Measurements from ENCODE around the gene SLC25A10. TPM values are rescaled to one million over a fixed set of nuclear protein-coding genes. Genes with fewer than 3 reads are reported as not detected.
A peak's percentile ranks its signal among the peaks of the same experiment; 100 is the strongest.

SLC25A10 gene
- total and polyA plus RNA-seq, 2 of the 4 experiments (the other 2 are of a cell fraction), result 14.9 to 19.0 TPM

- Histone ChIP-seq H3K9me3 (ENCODE audit: control insufficient read depth, insufficient read depth, low read length) (no peaks in the 10 kb centered on the region), H2BK5ac (ENCODE audit: low read depth, low read length, poor library complexity, severe bottlenecking) (no peak overlapping the region), H2BK120ac (ENCODE audit: low read depth, low read length) (no peak overlapping the region), H3K9ac (ENCODE audit: low read depth, low read length) (peak overlapping the region; percentile 46), H2BK15ac (ENCODE audit: low read depth, low read length) (no peak overlapping the region), H3K56ac (ENCODE audit: extremely low read depth, insufficient read depth, low read length) (no peak overlapping the region), H3K14ac (replicated peaks; ENCODE audit: low read depth, low read length) (no peak overlapping the region), H3K4me2 (ENCODE audit: low read depth, low read length) (peak overlapping the region; percentile 89), H2BK20ac (ENCODE audit: low read depth, low read length) (no peak overlapping the region), H4K8ac (ENCODE audit: low read depth in 2 of 2, low read length in 2 of 2) (no peak overlapping the region), H3K27me3 (ENCODE audit: control insufficient read depth, insufficient read depth, low read length) (no peaks in the 10 kb centered on the region), H4K20me1 (ENCODE audit: insufficient read depth, low read length) (no peaks in the 10 kb centered on the region; the same call in 1 of the 2 replicates), H2AK9ac (replicated peaks; ENCODE audit: low read depth, low read length, poor library complexity) (peak overlapping the region; percentile 83), H4K91ac (ENCODE audit: insufficient read depth, low read depth, low read length) (no peak overlapping the region), H3K4me3 (ENCODE audit: insufficient read depth, low read depth, low read length) (peak overlapping the region; percentile 87), H3K23ac (ENCODE audit: low read depth, low read length) (peak overlapping the region; percentile 65; the same call in 1 of the 2 replicates), H2AFZ (replicated peaks; ENCODE audit: low read length, poor library complexity) (peak overlapping the region; percentile 96), H3K9me1 (ENCODE audit: insufficient read depth, low read length) (peaks cover 8% of the 10 kb centered on the region), H2AK5ac (ENCODE audit: low read depth, low read length) (no peak overlapping the region), H3K4ac (ENCODE audit: low read depth, low read length) (no peak overlapping the region), H3K36me3 (ENCODE audit: control insufficient read depth, insufficient read depth, low read length) (peaks cover 3% of the 10 kb centered on the region; the same call in 1 of the 2 replicates), H4K5ac (ENCODE audit: low read depth, low read length) (no peak overlapping the region), H3K79me1 (ENCODE audit: low read depth in 1 of 2, low read length in 2 of 2) (peaks cover 14 to 34% of the 10 kb centered on the region in 2 experiments), H3K18ac (ENCODE audit: low read depth, low read length) (no peak overlapping the region), H3K27ac (ENCODE audit: insufficient read depth, low read length) (no peak overlapping the region; the same call in 1 of the 2 replicates), H3K4me1 (ENCODE audit: control insufficient read depth, insufficient read depth, low read length) (peaks cover 18% of the 10 kb centered on the region)
- ChIA-PET POLR2A (ENCODE audit: unreplicated experiment) (no interaction called here), CTCF (interaction anchor here (0.6 kb wide), 1 partner anchor 12 kb away, joined by 4 read pairs; no protein-coding TSS in a partner anchor)
- intact Hi-C loops (cut with micrococcal nuclease) (no loop called here), in situ Hi-C loops (cut with MboI; ENCODE audit: low sequenced_read_pairs) (no loop called here), dilution Hi-C loops (cut with HindIII; ENCODE audit: low sequenced_read_pairs, unreplicated experiment) (no loop called here)
- DNase-seq (no peak), ATAC-seq (ENCODE audit: low read depth) (peak; percentile 62)
- TF ChIP-seq CTCF (conservative IDR thresholded peaks at IDR 0.05; ENCODE audit: low read depth, low read length), result peak; percentile 30; the same call in 1 of the 2 replicates
- no peak for TF ChIP-seq NFE2L2 (IDR thresholded peaks at IDR 0.05; ENCODE audit: low read depth, low read length)
- TF ChIP-seq CEBPB (IDR thresholded peaks at IDR 0.05; ENCODE audit: low read depth, low read length), result no peak
- 0 out of 2 replicates have a peak, but pooled peaks have one; percentile 44 for TF ChIP-seq MAZ (IDR thresholded peaks at IDR 0.05; ENCODE audit: borderline replicate concordance, low read depth, low read length)
- no TSS peak for BruUV-seq (replicated peaks)
- 0% methylated on average over 22 of the region's 41 CpGs; no CpG with 5 or more reads in 1 of the 2 experiments for WGBS, 2 experiments (ENCODE audit: extremely low coverage in 2 of 2, insufficient read length in 1 of 2)
Measured at GRCh38 chr17:81712468-81713003, 452 bp downstream of the SLC25A10 start.

Data from IMR-90 (cell line).